Smooth muscle cell (in vitro differentiated cells): ENCODE measurements around the gene SH2B3. TPM values are rescaled to one million over a fixed set of nuclear protein-coding genes. Genes with fewer than 3 reads are reported as not detected.

ENCODE experiments used
- DNase-seq: peaks from one replicate; lab custom pipeline; 2025; ENCODE audit not compliant: unreplicated experiment; lab: John Stamatoyannopoulos, UW
- H2AFZ ChIP-seq: fragments of 200-600 bp; sonication (generic); 2 replicates; pipeline ENCODE4 v1.6.0; 2016; ENCODE audit warnings: antibody characterized with exemption, low read depth, mild to moderate bottlenecking
- H3F3A ChIP-seq: fragments of 200-600 bp; sonication (generic); 2 replicates; pipeline ENCODE4 v1.6.0; 2017; ENCODE audit warnings: antibody characterized with exemption, low read depth
- H3K27ac ChIP-seq: fragments of 200-600 bp; sonication (generic); 2 replicates; pipeline ENCODE4 v1.5.1; 2016; ENCODE audit warnings: low read depth, mild to moderate bottlenecking
- H3K27me3 ChIP-seq: fragments of 200-600 bp; sonication (generic); 2 replicates; pipeline ENCODE4 v1.6.1; 2016; ENCODE audit warnings: low read depth, mild to moderate bottlenecking
- H3K36me3 ChIP-seq: fragments of 200-600 bp; sonication (generic); 2 replicates; pipeline ENCODE4 v1.5.1; 2016; ENCODE audit warnings: low read depth
- H3K4me1 ChIP-seq: fragments of 200-600 bp; sonication (generic); 2 replicates; pipeline ENCODE4 v1.5.1; 2016; ENCODE audit warnings: low read depth
- H3K4me2 ChIP-seq: fragments of 200-600 bp; sonication (generic); 2 replicates; pipeline ENCODE4 v1.6.0; 2016; ENCODE audit warnings: mild to moderate bottlenecking
- H3K4me3 ChIP-seq: fragments of 200-600 bp; sonication (generic); 2 replicates; pipeline ENCODE4 v1.5.1; 2016; ENCODE audit warnings: mild to moderate bottlenecking
- H3K79me2 ChIP-seq: fragments of 200-600 bp; sonication (generic); 2 replicates; pipeline ENCODE4 v1.6.0; 2016; ENCODE audit warnings: low read depth, mild to moderate bottlenecking
- H3K9ac ChIP-seq: fragments of 200-600 bp; sonication (generic); 2 replicates; pipeline ENCODE4 v1.6.0; 2016; ENCODE audit warnings: low read depth
- H3K9me3 ChIP-seq: fragments of 200-600 bp; sonication (generic); replicated peaks from 2 replicates; pipeline ENCODE4 v1.5.1; 2016; ENCODE audit warnings: low read depth
- H4K20me1 ChIP-seq: fragments of 200-600 bp; sonication (generic); 2 replicates; pipeline ENCODE4 v1.6.0; 2016; ENCODE audit warnings: low read depth
- WGBS: methylation state at CpG from one replicate; pipeline ENCODE4 v1.1.7; 2016; ENCODE audit warnings: low lambda C conversion rate; 5-methylcytosine and 5-hydroxymethylcytosine counted together
- polyA plus RNA-seq: library from polyadenylated mRNA; unstranded; fragments of >200 nt; fragmentation: Nextera tagmentation; extraction: Ambion mirVana; gene quantifications from 2 replicates; pipeline ENCODE4 v1.2.1, GENCODE V29; 2016
- total RNA-seq: library from RNA; depleted of rRNA; stranded (reverse); fragments of >200 nt; gene quantifications from 2 replicates; pipeline ENCODE4 v1.2.3, GENCODE V29; 2014
- TF ChIP-seq, protein P1 (sequence below): fragments of 200-600 bp; sonication (generic); IDR thresholded peaks from 2 replicates; pipeline ENCODE4 v1.5.1; 2017; ENCODE audit warnings: borderline replicate concordance, mild to moderate bottlenecking, antibody characterized with exemption; ENCODE audit not compliant: insufficient read depth, poor library complexity, severe bottlenecking

SH2B3 gene
- total and polyA plus RNA-seq, 2 experiments from 2014 or later = 4.7 to 5.2 TPM

DNA sequence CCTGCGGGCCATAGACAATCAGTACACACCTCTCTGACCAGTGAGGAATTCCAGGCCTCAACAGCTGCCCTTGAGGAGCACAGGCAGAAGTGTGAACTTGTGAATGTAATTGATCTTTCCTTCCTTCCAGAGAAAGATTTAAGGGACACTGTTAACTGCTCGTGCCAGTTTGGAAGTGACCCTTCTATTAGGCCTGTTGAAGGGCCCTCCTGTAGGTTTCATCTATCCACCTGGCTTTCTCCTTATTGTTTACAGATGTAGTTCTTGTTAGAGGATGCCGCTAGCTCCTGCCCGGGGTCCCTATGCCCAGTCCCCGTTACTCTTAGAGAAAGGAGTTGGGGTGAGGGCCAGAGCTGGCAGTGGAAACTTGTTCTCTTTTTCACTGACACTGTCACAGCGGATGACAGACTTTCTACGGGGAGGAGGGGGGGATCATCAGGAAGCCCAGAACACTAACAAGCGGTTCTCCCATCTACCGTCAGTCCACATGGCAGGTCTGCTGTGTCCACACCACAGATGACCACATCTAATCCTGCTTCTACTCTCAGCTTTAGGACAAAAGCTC, 42.6 kb downstream of the SH2B3 start:
- H4K20me1 ChIP-seq = peaks cover 70% of the 10 kb centered on the region
- peak overlapping the region; percentile 24 for H3K27ac ChIP-seq
- H2AFZ ChIP-seq = no peak overlapping the region
- DNase-seq = no peak
- H3K4me2 ChIP-seq = no peak overlapping the region
- 86% methylated on average over 9 of the region's 9 CpGs for WGBS
- H3F3A ChIP-seq = peaks cover 49% of the 10 kb centered on the region
- no peak overlapping the region for H3K9ac ChIP-seq
- H3K36me3 ChIP-seq = no peaks in the 10 kb centered on the region
- H3K27me3 ChIP-seq = no peaks in the 10 kb centered on the region
- no peak overlapping the region for H3K4me3 ChIP-seq
- TF ChIP-seq, protein P1, sequence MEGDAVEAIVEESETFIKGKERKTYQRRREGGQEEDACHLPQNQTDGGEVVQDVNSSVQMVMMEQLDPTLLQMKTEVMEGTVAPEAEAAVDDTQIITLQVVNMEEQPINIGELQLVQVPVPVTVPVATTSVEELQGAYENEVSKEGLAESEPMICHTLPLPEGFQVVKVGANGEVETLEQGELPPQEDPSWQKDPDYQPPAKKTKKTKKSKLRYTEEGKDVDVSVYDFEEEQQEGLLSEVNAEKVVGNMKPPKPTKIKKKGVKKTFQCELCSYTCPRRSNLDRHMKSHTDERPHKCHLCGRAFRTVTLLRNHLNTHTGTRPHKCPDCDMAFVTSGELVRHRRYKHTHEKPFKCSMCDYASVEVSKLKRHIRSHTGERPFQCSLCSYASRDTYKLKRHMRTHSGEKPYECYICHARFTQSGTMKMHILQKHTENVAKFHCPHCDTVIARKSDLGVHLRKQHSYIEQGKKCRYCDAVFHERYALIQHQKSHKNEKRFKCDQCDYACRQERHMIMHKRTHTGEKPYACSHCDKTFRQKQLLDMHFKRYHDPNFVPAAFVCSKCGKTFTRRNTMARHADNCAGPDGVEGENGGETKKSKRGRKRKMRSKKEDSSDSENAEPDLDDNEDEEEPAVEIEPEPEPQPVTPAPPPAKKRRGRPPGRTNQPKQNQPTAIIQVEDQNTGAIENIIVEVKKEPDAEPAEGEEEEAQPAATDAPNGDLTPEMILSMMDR = no peak
- peaks cover 15% of the 10 kb centered on the region for H3K4me1 ChIP-seq
- H3K9me3 ChIP-seq = no peaks in the 10 kb centered on the region
- H3K79me2 ChIP-seq = peaks cover 1% of the 10 kb centered on the region

DNA sequence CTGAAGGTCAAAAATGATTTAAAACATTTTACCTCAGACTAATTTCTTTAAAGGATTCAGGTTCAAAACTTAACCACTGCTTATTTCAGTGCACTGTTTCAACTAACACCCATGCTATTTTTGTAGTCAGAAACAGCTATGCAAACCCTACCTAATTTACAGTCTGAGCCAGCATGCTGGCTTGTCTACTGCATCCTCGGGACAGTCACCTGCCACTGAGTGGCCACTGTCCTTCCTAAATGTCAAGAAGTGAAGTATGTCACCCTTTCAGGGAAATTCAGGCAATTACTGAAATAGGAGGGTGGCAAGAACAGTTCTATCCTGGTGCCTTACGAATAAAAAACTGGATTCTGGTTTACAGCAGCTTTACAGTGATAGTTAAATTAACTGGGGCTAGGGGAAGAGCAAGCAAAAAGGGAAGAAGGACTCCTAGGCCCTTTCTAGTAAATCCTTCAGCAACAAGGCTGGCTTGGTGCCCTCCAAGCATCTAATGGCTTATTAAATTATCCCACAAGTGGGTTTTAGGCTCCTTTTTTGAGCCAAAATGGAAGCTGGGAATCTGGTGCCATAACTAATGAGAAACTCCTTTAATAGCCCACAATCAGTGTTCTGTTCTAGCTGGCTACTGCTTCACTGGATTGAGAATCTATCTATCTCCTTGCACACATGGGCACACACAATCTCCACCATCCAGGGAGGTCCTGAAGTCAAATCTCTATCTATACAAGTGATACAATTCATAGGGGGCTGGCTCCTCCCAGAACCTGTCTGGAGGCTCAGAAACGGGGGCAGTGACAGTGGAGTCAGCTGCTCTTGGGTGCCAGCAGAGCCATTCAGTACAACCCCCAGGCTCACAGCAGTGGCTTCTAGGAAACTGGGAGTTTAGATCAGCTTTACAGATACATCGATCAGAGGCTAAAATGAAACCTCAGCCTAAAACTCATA, 43.4 kb downstream of the SH2B3 start:
- no peaks in the 10 kb centered on the region for H3K36me3 ChIP-seq
- no peak for DNase-seq

DNA sequence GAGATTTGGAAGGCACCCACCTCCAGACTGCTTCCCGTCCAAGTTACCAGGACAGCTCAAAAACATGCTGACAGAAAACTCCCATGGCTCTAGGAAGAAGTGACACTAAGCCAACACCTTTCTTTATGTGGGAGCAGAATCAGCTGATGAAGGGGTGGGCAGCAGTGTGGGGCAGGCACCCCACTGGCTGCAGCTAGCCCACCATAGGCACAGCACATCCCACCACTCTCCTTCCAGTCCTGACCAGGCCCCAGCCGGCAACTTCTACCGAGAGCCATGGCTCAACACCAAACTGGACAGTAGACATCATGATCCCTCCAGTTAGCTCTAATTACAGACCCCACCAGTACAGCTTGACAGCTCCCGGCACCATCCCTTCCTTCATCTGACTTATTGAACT, 45.0 kb downstream of the SH2B3 start:
- WGBS = 94% methylated on average over 4 of the region's 4 CpGs
- H3K4me3 ChIP-seq = no peak overlapping the region
- H3K36me3 ChIP-seq = no peaks in the 10 kb centered on the region
- no peaks in the 10 kb centered on the region for H3K27me3 ChIP-seq
- peaks cover 53% of the 10 kb centered on the region for H4K20me1 ChIP-seq
- no peak overlapping the region for H3K9ac ChIP-seq
- TF ChIP-seq, protein P1 = no peak
- no peak overlapping the region for H3K27ac ChIP-seq
- no peak for DNase-seq
- no peaks in the 10 kb centered on the region for H3K79me2 ChIP-seq
- H3K4me2 ChIP-seq = no peak overlapping the region
- peaks cover 33% of the 10 kb centered on the region for H3F3A ChIP-seq
- H2AFZ ChIP-seq = no peak overlapping the region
- no peaks in the 10 kb centered on the region for H3K9me3 ChIP-seq
- peaks cover 5% of the 10 kb centered on the region for H3K4me1 ChIP-seq

More for the DNA sequence above, 43.4 kb downstream of the SH2B3 start:
- Histone ChIP-seq H3K4me2 (no peak overlapping the region), H4K20me1 (peaks cover 62% of the 10 kb centered on the region), H3K79me2 (no peaks in the 10 kb centered on the region), H3K4me1 (peaks cover 15% of the 10 kb centered on the region), H2AFZ (no peak overlapping the region), H3K9ac (no peak overlapping the region), H3K27ac (peak overlapping the region; percentile 24), H3K4me3 (no peak overlapping the region), H3K27me3 (no peaks in the 10 kb centered on the region), H3K9me3 (no peaks in the 10 kb centered on the region), H3F3A (peaks cover 43% of the 10 kb centered on the region)
- TF ChIP-seq, protein P1 = no peak
- WGBS = 95% methylated on average over 4 of the region's 4 CpGs
